H1 (cell line): ENCODE measurements around the gene DLG5. TPM values are rescaled to one million over a fixed set of nuclear protein-coding genes. Genes with fewer than 3 reads are reported as not detected.

ENCODE experiments used
- CTCF ChIA-PET: fragments of 300-600 bp; sonication (Branson Sonifier 250); formaldehyde crosslinking; loops from one replicate; lab custom pipeline; 2021; ENCODE audit not compliant: partially characterized antibody; lab: Charles Lee
- POLR2A ChIA-PET: fragments of 300-600 bp; sonication (Branson Sonifier 250); formaldehyde crosslinking; loops from one replicate; lab custom pipeline; 2021; ENCODE audit warnings: inconsistent platforms; ENCODE audit not compliant: partially characterized antibody; lab: Charles Lee
- DNase-seq, 2 experiments: peaks; one replicate each; pipeline versions ENCODE4 v3.0.0 to v3.0.0-alpha.2; 2010 to 2022; ENCODE audit warnings: low spot score in 2 of 2, low read depth in 1 of 2, mixed read lengths in 1 of 2
- FAIRE-seq: peaks from 2 replicates; lab custom pipeline; 2011; peaks lifted over from hg19 to GRCh38; lab: Jason Lieb, UNC
- H2AFZ ChIP-seq: 2 replicates; pipeline ENCODE4 v1.8.1; 2012; ENCODE audit warnings: low read length, inconsistent platforms
- H2AK5ac ChIP-seq: 2 replicates; pipeline ENCODE4 v1.6.1; 2013; ENCODE audit warnings: low read depth, low read length
- H2BK120ac ChIP-seq: replicated peaks from 2 replicates; pipeline ENCODE3; 2013; ENCODE audit warnings: low read depth, low read length, inconsistent platforms
- H2BK12ac ChIP-seq: 2 replicates; pipeline ENCODE4 v1.6.1; 2013; ENCODE audit warnings: low read depth, low read length
- H2BK15ac ChIP-seq: 2 replicates; pipeline ENCODE4 v1.6.1; 2013; ENCODE audit warnings: low read length
- H2BK20ac ChIP-seq: 2 replicates; pipeline ENCODE4 v1.6.1; 2013; ENCODE audit warnings: low read length
- H2BK5ac ChIP-seq: 2 replicates; pipeline ENCODE4 v1.6.1; 2013; ENCODE audit warnings: low read depth, low read length
- H3K14ac ChIP-seq: 2 replicates; pipeline ENCODE4 v1.6.1; 2013; ENCODE audit warnings: inconsistent platforms; ENCODE audit not compliant: insufficient read length
- H3K18ac ChIP-seq: 2 replicates; pipeline ENCODE4 v1.6.1; 2013; ENCODE audit warnings: low read length; ENCODE audit errors: extremely low read depth
- H3K23ac ChIP-seq: 2 replicates; pipeline ENCODE4 v1.6.1; 2013; ENCODE audit warnings: inconsistent platforms; ENCODE audit not compliant: insufficient read length
- H3K23me2 ChIP-seq: 2 replicates; pipeline ENCODE4 v1.6.1; 2013; ENCODE audit warnings: low read depth, low read length
- H3K27ac ChIP-seq: 2 replicates; pipeline ENCODE4 v1.6.1; 2011; ENCODE audit warnings: low read depth, low read length, inconsistent platforms
- H3K27me3 ChIP-seq, 4 experiments: replicated peaks in 1 of 4; 1 replicate in 1 of 4; 2 replicates in 3 of 4; pipeline versions ENCODE4 v1.6.1 to v1.8.1; 2011 to 2013; ENCODE audit warnings: low read length in 3 of 4, mild to moderate bottlenecking in 3 of 4, inconsistent platforms in 2 of 4, mixed read lengths in 2 of 4, moderate library complexity in 1 of 4; ENCODE audit not compliant: control insufficient read depth in 3 of 4, insufficient read depth in 3 of 4; ENCODE audit errors: extremely low read depth in 1 of 4
- H3K36me3 ChIP-seq, 4 experiments: 2 replicates each; pipeline versions ENCODE4 v1.6.1 to v1.8.1; 2011 to 2013; ENCODE audit warnings: mild to moderate bottlenecking in 4 of 4, low read length in 3 of 4, moderate library complexity in 2 of 4, control low read depth in 1 of 4, inconsistent platforms in 1 of 4; ENCODE audit not compliant: insufficient read depth in 4 of 4, control insufficient read depth in 2 of 4
- H3K4ac ChIP-seq: replicated peaks from 2 replicates; pipeline ENCODE3; 2013; ENCODE audit warnings: low read length, low read depth, mixed read lengths, inconsistent platforms; ENCODE audit not compliant: insufficient read length
- H3K4me1 ChIP-seq, 4 experiments: replicated peaks in 1 of 4; 1 replicate in 1 of 4; 2 replicates in 3 of 4; pipeline versions ENCODE4 v1.6.1 to v1.8.1; 2011 to 2013; ENCODE audit warnings: low read length in 3 of 4, inconsistent platforms in 2 of 4, mixed read lengths in 1 of 4; ENCODE audit not compliant: insufficient read depth in 4 of 4, control insufficient read depth in 3 of 4
- H3K4me2 ChIP-seq, 2 experiments: 2 replicates each; pipeline versions ENCODE4 v1.6.1 to v1.8.1; 2011 to 2013; ENCODE audit warnings: low read depth in 2 of 2, low read length in 2 of 2, control low read depth in 1 of 2, inconsistent platforms in 1 of 2, mild to moderate bottlenecking in 1 of 2; ENCODE audit not compliant: insufficient read depth in 1 of 2
- H3K4me3 ChIP-seq, 4 experiments: fragments of 200-600, 300-600 bp in 1 of 4; sonication (generic), shearing (Covaris generic), sonication (Bioruptor Twin) in 1 of 4; 2 replicates each; pipeline versions ENCODE4 v1.5.1 to v1.8.1; 2011 to 2016; ENCODE audit warnings: low read length in 4 of 4, low read depth in 3 of 4, control low read depth in 2 of 4, inconsistent platforms in 2 of 4, mild to moderate bottlenecking in 2 of 4, mixed read lengths in 1 of 4, moderate library complexity in 1 of 4; ENCODE audit not compliant: insufficient read depth in 2 of 4; ENCODE audit errors: extremely low read depth in 1 of 4
- H3K56ac ChIP-seq: replicated peaks from 2 replicates; pipeline ENCODE3; 2013; ENCODE audit warnings: low read depth, mild to moderate bottlenecking, mixed read lengths, low read length, inconsistent platforms; ENCODE audit not compliant: insufficient read length
- H3K79me1 ChIP-seq: 2 replicates; pipeline ENCODE4 v1.6.1; 2013; ENCODE audit warnings: low read depth, low read length, control low read depth
- H3K79me2 ChIP-seq, 2 experiments: 2 replicates each; pipeline versions ENCODE4 v1.6.1 to v1.8.1; 2012 to 2013; ENCODE audit warnings: low read length in 2 of 2, mild to moderate bottlenecking in 2 of 2, inconsistent platforms in 1 of 2; ENCODE audit not compliant: insufficient read depth in 2 of 2, control insufficient read depth in 1 of 2
- H3K9ac ChIP-seq, 4 experiments: replicated peaks in 1 of 4; 1 replicate in 1 of 4; 2 replicates in 3 of 4; pipeline versions ENCODE4 v1.6.1 to v1.8.1; 2011 to 2013; ENCODE audit warnings: low read depth in 3 of 4, low read length in 3 of 4, control low read depth in 2 of 4, mild to moderate bottlenecking in 2 of 4, moderate library complexity in 2 of 4, inconsistent platforms in 1 of 4; ENCODE audit errors: extremely low read depth in 1 of 4
- H3K9me3 ChIP-seq, 2 experiments: 2 replicates each; pipeline versions ENCODE4 v1.6.1 to v1.8.1; 2012 to 2013; ENCODE audit warnings: mild to moderate bottlenecking in 2 of 2, moderate library complexity in 2 of 2, control low read depth in 1 of 2, inconsistent platforms in 1 of 2, low read depth in 1 of 2, low read length in 1 of 2, mixed read lengths in 1 of 2; ENCODE audit not compliant: insufficient read depth in 2 of 2
- H4K20me1 ChIP-seq, 2 experiments: replicated peaks in 1 of 2; 2 replicates each; pipeline versions ENCODE3 to v1.8.1; 2011 to 2013; ENCODE audit warnings: inconsistent platforms in 2 of 2, low read length in 2 of 2, mild to moderate bottlenecking in 1 of 2; ENCODE audit not compliant: insufficient read depth in 2 of 2, control insufficient read depth in 1 of 2
- H4K5ac ChIP-seq: 2 replicates; pipeline ENCODE4 v1.6.1; 2013; ENCODE audit warnings: low read length, low read depth, mixed read lengths, inconsistent platforms; ENCODE audit not compliant: insufficient read length
- H4K8ac ChIP-seq: 2 replicates; pipeline ENCODE4 v1.8.0; 2013; ENCODE audit warnings: mild to moderate bottlenecking, moderate library complexity, low read length, inconsistent platforms; ENCODE audit not compliant: insufficient read depth; ENCODE audit errors: extremely low read depth
- H4K91ac ChIP-seq: replicated peaks from 2 replicates; pipeline ENCODE3; 2013; ENCODE audit warnings: low read length, mixed read lengths, inconsistent platforms; ENCODE audit not compliant: insufficient read length
- BRCA1 ChIP-seq: IDR thresholded peaks from 2 replicates; pipeline ENCODE4 v1.6.1; 2012; ENCODE audit warnings: low read depth, low read length, improper control_type of control experiment
- CBX8 ChIP-seq: fragments of 300-800, 300-1000 bp; sonication (generic); IDR thresholded peaks from 2 replicates; pipeline ENCODE4 v1.7.1; 2016; ENCODE audit warnings: low read depth, low read length, borderline replicate concordance
- CEBPB ChIP-seq: IDR thresholded peaks from 2 replicates; pipeline ENCODE4 v1.6.1; 2012; ENCODE audit warnings: low read depth, low read length
- GTF2F1 ChIP-seq: IDR thresholded peaks from 2 replicates; pipeline ENCODE4 v1.6.1; 2012; ENCODE audit warnings: low read depth, low read length, improper control_type of control experiment, borderline replicate concordance
- HDAC2 ChIP-seq, 2 experiments: fragments of 300-600 bp in 1 of 2; sonication (generic) in 1 of 2; IDR thresholded peaks; 2 replicates each; pipeline ENCODE4 v1.6.1; 2011 to 2012; ENCODE audit warnings: low read depth in 2 of 2, low read length in 2 of 2, mild to moderate bottlenecking in 2 of 2, moderate library complexity in 2 of 2, borderline replicate concordance in 1 of 2, inconsistent platforms in 1 of 2
- JUN ChIP-seq: IDR thresholded peaks from 2 replicates; pipeline ENCODE4 v1.6.1; 2011; ENCODE audit warnings: low read depth, mild to moderate bottlenecking, improper control_type of control experiment, low read length
- JUND ChIP-seq: IDR thresholded peaks from 2 replicates; pipeline ENCODE4 v1.6.1; 2011; ENCODE audit warnings: mild to moderate bottlenecking, improper control_type of control experiment, low read length
- POU5F1 ChIP-seq: IDR thresholded peaks from 2 replicates; pipeline ENCODE4 v1.6.1; 2011; ENCODE audit warnings: low read depth, mild to moderate bottlenecking, low read length, moderate library complexity
- SAP30 ChIP-seq: fragments of 300-600 bp; sonication (generic); IDR thresholded peaks from 2 replicates; pipeline ENCODE4 v1.7.1; 2012; ENCODE audit warnings: low read length, moderate library complexity, mild to moderate bottlenecking, inconsistent platforms; ENCODE audit not compliant: insufficient read depth, insufficient replicate concordance
- SIN3A ChIP-seq, 2 experiments: IDR thresholded peaks in 1 of 2; conservative IDR thresholded peaks in 1 of 2; 2 replicates each; pipeline ENCODE4 v1.6.1; 2011 to 2012; ENCODE audit warnings: low read length in 2 of 2, improper control_type of control experiment in 1 of 2, low read depth in 1 of 2, mild to moderate bottlenecking in 1 of 2
- SP4 ChIP-seq: IDR thresholded peaks from 2 replicates; pipeline ENCODE4 v1.6.1; 2012; ENCODE audit warnings: low read length, inconsistent platforms
- TCF12 ChIP-seq: IDR thresholded peaks from 2 replicates; pipeline ENCODE4 v1.6.1; 2011; ENCODE audit warnings: low read depth, mild to moderate bottlenecking, low read length
- WGBS, 2 experiments: shearing (Covaris generic) in 1 of 2; methylation state at CpG; one replicate each; pipeline versions ENCODE4 v1.1.6 to v1.1.7; 2013 to 2015; ENCODE audit warnings: low lambda C conversion rate in 2 of 2, mixed read lengths in 2 of 2, inconsistent platforms in 1 of 2, low coverage in 1 of 2, missing lambda C conversion rate in 1 of 2; ENCODE audit not compliant: insufficient replicate concordance in 2 of 2, insufficient coverage in 1 of 2, insufficient read length in 1 of 2; ENCODE audit errors: extremely low coverage in 1 of 2, missing lambda C conversion rate in 1 of 2; 5-methylcytosine and 5-hydroxymethylcytosine counted together
- polyA plus RNA-seq, 7 experiments: library from polyadenylated mRNA; depleted of rRNA in 3 of 7; stranded (reverse) in 5 of 7; unstranded in 2 of 7; fragments of >200 nt in 5 of 7; fragments of 200-250 nt in 2 of 7; gene quantifications; 1 replicate in 5 of 7; 2 replicates in 1 of 7; 4 replicates in 1 of 7; pipeline versions ENCODE4 v1.2.1 to v1.2.3, GENCODE V29; 2011 to 2013; ENCODE audit warnings: missing spikeins in 2 of 7, mixed read lengths in 2 of 7
- total RNA-seq: library from RNA; stranded (reverse); fragmentation: NEBNext Ultra II Directional; extraction: Animal tissue kit (Norgen Biotek cat#: 25700); gene quantifications from 2 replicates; pipeline ENCODE4 v1.2.1, GENCODE V29; 2021

DLG5 gene
- total and polyA plus RNA-seq, 2 of the 8 experiments (the other 6 are each of a cell fraction or from before 2014, with no cell fraction given), result 15.6 to 71.4 TPM

DNA sequence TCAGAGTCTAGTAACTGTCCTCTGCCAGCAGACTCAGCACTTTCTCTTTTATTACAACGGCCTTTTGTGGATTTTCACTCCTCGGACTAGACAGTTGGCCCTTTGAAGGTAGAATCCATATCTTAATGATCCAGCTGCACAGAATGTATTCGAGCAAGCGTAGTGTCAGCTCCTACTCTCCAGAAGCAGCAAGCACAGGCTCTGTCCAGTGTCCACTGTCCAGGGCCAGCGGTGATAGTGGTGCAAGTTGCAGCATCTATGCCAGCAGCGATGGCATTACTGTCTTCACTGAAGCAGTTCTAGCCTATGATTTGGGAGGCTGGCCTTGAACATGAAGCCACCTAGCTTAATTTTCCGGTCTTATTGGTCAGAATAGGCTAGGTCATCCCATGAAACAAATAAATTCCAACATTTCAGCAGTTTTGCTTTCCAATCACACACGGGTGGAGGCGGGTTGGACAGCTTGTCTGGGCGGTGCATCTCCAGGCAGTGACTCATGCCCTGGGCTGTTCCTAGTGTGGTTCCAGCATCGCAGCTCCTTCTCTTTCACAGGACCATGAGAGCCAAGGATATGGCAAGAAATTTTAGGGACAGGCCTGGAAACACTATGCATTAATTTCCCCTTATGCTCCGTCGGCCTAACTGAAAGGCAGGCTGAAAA, 180.4 kb downstream of the DLG5 start:
- Histone ChIP-seq H3K56ac (no peak overlapping the region), H3K27ac (no peak overlapping the region), H4K5ac (no peak overlapping the region), H3K18ac (no peak overlapping the region), H2AK5ac (no peak overlapping the region), H3K4me1 (no peaks in the 10 kb centered on the region), H3K14ac (no peak overlapping the region), H3K4me3 (no peak overlapping the region), H3K9me3 (no peaks in the 10 kb centered on the region), H4K91ac (no peak overlapping the region), H3K4me2 (no peak overlapping the region), H2BK20ac (no peak overlapping the region), H4K20me1 (no peaks in the 10 kb centered on the region), H2BK5ac (no peak overlapping the region), H3K4ac (no peak overlapping the region), H2BK15ac (no peak overlapping the region), H2BK120ac (no peak overlapping the region), H2AFZ (no peak overlapping the region), H3K9ac (no peak overlapping the region), H3K79me2 (no peaks in the 10 kb centered on the region), H4K8ac (no peak overlapping the region), H2BK12ac (no peak overlapping the region), H3K23me2 (no peaks in the 10 kb centered on the region), H3K36me3 (no peaks in the 10 kb centered on the region), H3K27me3 (peaks cover 0 to 3% (median 0%) of the 10 kb centered on the region in 4 experiments; a peak in 1 of 7 replicates), H3K23ac (no peak overlapping the region), H3K79me1 (no peaks in the 10 kb centered on the region)
- FAIRE-seq (no peak), DNase-seq (no peak)
- ChIA-PET POLR2A (interaction anchor here (1.2 kb wide), 1 partner anchor 10 kb away, joined by 3 read pairs; no protein-coding TSS in a partner anchor), CTCF (interaction anchor here (0.8 to 4.4 kb wide), 3 partner anchors 27 to 66 kb away, joined by 3 to 22 read pairs (median 3); no protein-coding TSS in a partner anchor)
- 91% methylated on average over 13 of the region's 13 CpGs; no CpG with 5 or more reads in 1 of the 2 experiments for WGBS, 2 experiments
- TF ChIP-seq GTF2F1 (no peak), BRCA1 (no peak), TCF12 (no peak), HDAC2 (IDR thresholded peaks at IDR 0.05; ENCODE audit: borderline replicate concordance in 1 of 2, low read depth in 2 of 2, low read length in 2 of 2) (no peak), CEBPB (no peak), CBX8 (no peak), POU5F1 (no peak), SIN3A (conservative IDR thresholded peaks at IDR 0.05 in 1 of 2, IDR thresholded peaks at IDR 0.05 in 1 of 2; ENCODE audit: low read depth in 1 of 2, low read length in 2 of 2) (no peak), SP4 (no peak), SAP30 (no peak), JUND (no peak), JUN (no peak)
